NCI-H524 treated with DMSO at 0.1 percent for 48 hours (cell line): ENCODE data around the gene LMO2.

Experiments
- DNase-seq: peaks from one replicate; lab custom pipeline; 2025; lab: John Stamatoyannopoulos, UW

Gene LMO2

DNA sequence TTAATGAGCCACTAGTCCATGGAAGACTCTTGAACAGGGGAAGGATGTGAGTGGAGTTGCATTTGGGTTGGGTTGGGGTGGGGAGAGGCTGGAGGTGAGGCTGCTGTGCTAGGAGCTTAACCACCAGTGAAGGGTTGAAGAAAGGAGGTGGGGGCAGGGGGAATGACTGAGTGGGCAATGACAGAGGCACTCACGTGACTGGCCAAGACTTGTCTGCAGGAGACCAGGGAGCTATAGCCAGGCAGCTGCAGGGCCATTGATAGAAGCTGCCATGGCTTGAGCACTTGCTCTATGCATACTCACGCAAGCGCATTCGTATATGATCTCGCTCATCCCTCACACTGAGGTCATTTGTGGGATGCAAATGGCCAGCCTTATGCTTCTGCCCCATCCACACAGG is 4.0 kb downstream of the LMO2 start:
- no peak for DNase-seq

DNA sequence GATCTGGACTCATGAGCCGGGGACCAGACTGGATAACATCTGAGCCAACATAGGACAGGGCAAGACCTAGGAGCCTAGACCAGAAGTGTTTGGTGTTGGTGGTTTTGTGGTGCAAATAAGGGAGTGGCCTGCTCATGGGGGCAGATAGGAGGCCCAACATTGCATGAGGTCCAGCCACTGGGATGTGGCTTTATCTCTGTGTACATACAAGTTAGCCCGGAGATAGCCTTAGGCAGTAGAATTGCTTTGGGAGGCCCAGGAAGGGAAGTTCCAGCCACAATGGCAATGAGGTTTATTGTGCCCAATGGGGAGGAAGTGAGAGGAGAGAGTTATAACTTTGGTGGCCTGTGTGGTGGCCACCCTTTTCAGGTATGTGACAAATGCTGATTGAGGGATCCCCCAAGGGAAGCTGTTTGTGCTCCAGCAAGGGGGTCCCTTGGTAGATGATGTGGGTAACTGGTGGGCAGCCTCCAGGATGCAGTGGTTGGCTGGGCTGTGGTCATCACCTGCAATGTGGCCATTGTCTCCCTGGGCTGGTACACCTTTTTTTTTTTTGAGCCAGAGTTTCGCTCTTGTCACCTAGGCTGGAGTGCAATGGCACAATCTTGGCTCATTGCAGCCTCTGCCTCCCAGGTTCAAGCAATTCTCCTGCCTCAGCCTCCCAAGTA is 6.4 kb downstream of the LMO2 start:
- no peak for DNase-seq

DNA sequence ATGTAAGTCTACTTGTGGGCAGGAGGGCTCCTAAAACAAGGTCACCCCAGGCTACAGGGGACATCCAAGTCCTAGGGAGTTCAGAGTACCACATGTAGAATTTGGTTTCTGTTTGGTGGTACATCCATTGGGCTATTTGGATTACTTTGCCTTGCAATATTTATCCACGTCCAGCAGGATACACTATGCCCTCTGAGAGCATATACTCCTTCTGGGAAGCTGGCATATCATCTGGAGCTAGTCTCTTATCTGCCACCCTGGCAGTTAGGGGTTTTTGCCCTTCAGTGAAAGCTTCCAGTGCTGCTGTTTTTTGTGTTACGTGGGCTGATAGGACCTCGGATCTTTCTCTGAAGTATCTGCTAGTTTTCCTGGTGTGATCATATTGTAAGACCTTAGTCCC is 7.3 kb downstream of the LMO2 start:
- DNase-seq: no peak

DNA sequence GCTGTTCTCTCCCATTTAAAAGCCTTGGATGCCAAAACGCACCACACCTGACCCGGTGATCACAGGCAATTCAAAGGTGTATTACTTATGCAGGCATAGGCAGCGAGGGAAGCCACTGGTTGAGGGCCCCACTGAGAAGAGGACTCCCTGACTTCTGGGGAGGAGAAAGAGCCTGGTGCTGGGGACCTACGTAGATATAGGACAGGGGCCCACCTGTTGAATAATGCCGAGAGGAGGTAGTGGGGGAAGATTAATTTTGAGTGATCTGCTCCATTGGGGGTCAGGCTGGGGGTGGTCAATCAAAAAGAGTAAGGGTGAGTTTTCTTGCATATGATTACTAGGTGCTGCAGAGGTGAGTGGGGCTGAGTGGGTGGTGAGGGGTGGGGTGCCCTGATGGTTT is 7.8 kb downstream of the LMO2 start:
- no peak for DNase-seq

DNA sequence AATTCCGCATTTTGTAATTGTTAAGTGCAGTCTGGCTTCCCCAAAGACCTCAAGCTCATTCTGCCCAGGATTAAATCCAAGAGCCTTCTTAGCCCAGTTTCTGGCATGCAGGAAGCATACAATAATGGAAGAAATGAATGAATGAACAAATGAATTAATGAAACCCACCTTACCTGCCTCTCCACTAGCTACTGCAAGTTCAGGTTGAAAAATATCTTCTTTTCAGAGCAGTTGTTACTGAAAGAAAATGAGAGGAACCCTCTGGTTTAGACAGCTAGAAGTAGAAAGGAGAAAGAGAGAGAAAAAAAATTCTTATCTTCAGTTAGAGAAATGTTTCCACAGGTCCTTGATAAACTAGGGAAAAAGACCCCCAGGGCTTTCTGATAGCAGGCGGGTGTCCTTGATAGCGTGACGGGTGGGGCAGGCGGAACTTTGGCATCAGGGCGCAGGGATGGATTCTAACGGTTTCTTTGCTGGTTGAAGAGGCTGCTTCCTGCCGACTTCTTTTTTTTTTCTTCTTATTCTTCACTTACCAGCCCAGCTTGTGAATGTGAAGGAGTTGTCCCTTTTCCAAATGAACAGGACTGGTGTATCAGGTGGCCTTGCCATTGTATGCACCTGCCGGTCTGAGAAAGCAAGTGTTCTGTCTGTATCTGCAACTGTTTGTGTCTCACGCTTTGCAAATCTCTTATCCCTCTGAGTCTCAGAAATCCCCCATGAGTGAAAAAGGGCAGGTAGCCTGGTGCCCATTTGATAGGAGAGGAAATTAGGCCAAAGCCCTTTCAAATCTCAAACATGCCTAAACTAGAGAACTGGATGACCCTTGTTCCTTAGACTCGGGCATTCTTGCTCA is 10.0 kb downstream of the LMO2 start:
- no peak for DNase-seq

DNA sequence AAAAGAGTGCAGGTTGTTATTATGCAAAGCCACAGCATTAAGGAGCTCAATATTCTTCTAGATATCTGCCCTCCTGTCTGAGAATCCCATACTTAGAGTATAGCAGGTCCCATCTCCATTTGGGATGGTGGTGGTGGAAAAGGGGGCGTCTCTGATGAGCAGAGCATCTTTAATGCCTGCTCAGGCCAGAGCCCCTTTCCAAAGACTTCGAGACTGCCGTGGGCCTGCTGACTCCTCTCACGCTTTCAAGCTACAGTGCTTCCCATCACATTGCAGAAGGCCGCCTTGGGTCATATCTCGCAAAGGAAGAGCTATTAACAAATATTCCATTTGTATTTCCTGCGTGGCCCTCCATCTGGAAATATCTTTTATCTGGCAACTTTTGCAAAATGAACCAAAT is 10.9 kb downstream of the LMO2 start:
- DNase-seq: no peak

DNA sequence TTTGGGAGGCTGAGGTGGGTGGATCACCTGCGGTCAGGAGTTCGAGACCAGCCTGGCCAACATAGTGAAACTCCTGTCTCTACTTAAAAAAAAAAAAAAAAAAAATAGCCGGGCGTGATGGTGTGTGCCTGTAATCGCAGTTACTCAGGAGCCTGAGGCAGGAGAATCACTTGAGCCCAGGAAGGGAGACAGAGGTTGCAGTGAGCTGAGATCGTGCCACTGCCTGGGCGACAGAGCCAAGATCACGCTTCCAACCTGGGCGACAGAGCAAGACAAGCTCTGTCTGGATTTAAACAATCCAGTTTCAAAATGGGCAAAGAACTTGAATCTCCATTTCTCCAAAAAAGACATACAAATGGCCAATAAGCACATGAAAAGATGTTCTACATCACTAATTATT is 12.5 kb downstream of the LMO2 start:
- DNase-seq: no peak

DNA sequence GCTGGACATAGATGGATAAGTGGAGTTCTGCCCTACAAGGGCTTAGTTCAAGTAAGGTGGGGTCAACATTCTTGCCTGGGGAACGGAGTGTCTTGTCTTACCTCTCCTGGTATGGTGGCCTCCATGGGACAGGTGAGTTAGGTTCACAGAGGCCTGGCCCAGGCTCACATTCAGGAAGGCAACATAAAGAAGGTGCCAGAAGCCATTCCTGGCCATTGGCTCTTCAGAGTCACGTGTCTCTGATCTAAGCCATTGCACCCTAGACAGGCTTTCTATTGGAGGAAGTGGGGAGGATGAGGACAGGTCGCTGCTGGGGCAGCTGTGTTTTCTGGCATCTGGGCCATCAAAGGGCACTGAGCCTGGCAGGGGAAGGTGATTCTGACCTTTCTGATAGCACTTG is 14.8 kb downstream of the LMO2 start:
- DNase-seq: no peak

DNA sequence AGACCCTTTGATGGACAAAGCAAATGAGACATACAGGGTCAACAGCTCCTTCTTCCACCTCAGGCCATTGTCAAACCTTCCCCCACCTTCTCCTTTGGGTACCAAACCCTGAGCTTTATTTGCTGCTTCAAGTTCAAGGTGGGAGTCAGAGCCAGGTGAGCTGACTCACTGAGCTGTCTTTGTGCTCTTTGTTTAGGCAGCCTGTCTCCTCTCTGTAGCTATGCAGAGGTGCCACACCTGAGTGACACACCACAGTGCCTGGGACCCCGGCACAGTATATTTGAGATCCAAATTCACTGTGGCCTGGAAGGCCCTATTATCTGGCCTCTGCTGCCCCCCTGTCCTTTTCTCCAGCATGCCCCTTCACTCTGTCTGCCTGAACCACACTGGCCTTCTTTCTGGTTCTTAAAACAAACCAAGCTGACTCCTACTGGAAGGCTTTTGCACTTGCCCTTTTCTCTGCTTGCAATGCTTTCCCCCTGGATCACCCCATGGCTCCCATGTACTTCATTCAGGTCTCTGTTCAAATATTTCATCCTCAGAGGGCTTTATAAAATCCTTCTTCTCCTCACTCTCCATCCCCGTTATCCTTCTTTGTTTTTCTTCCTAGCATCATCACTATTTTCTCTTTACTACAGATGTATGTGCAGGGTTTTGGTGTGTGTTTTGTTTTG is 16.1 kb downstream of the LMO2 start:
- DNase-seq: no peak

DNA sequence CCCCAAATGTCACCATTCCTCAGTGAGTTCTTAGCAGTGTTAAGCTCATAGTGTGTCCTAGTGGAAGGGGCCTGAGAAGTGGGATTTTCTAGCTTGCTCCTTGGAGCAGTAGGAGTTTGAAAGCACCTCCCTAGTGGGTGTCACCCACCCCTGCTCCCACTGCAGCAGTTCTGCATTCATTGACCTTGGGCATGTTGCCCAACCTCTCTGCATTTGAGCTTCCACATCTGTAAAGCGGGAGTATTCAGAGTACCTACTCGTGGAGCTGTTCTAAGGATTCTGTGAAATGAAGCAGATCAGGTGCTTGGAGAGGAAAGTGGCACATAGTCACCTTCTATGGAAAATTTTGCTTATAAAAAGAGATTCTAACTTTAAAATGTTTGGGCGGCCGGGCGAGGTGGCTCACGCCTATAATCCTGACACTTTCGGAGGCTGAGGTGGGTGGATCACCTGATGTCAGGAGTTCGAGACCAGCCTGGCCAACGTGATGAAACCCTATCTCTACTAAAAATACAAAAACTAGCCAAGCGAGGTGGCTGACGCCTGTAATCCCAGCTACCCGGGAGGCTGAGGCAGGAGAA is 16.9 kb downstream of the LMO2 start:
- DNase-seq: no peak

DNA sequence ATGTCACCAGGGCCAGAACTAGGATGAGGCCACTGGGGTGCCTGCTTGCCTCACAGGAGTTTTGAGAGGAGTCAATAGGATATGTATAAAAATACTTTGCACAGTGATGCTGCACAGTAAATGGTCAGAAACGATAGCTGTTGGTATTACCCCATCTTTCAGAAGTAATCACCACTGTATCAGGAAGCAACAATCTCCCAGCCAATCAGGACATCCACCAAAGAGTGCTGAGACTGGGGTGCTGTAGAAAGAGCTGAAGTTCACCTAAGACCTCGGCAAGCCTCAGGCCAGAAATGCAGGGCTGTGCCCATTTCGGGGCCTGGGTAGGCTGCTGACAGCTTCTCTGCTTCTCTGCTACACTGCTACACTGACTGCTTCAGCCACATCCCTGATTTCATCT is 17.4 kb downstream of the LMO2 start:
- no peak for DNase-seq

DNA sequence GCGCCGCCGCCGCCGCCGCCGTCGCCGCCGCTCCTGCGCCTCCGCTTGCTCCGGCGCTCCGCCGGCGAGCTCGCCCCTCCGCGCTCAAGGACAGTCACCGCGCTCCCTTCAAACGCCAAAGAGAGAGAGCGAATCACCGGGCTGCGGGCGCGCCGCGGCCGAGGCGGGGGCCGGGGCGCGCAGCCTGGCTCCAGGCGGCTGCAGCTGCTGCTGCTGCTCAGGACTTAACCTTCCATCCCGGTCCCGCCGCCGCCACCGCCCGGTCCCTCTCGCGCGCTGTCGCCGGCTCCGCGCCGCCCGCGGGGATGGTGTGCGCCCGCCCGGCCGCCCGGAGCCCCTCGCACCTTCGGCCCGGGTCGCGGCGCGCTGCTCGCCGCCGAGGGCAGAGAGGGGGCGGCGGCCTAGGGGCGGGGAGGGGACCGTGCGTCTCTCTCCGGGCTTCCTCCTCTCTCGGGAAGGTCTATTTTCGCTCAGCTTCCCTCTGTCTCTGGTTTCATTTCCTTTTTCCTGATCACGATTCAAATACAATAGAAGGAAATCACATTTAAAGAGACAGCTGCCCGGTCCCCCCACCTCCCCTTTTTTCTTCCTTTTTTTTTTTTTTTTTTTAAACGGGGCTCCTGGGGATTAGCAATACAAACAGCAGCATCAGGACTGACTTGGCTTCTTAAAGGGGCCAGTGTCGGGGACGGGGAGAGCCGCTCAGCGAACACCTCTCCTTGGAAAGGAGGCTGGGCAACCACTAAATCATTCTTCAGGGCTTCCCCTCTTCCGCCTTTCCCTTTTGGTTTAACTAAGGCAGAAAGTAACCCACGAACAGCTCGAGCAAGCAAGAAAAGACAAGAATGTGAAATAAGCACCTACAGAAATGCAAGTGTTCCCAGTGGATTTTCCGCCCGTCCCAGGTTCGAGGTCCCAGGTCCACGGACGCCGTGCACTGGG is 22.1 kb downstream of the LMO2 start:
- DNase-seq: no peak

DNA sequence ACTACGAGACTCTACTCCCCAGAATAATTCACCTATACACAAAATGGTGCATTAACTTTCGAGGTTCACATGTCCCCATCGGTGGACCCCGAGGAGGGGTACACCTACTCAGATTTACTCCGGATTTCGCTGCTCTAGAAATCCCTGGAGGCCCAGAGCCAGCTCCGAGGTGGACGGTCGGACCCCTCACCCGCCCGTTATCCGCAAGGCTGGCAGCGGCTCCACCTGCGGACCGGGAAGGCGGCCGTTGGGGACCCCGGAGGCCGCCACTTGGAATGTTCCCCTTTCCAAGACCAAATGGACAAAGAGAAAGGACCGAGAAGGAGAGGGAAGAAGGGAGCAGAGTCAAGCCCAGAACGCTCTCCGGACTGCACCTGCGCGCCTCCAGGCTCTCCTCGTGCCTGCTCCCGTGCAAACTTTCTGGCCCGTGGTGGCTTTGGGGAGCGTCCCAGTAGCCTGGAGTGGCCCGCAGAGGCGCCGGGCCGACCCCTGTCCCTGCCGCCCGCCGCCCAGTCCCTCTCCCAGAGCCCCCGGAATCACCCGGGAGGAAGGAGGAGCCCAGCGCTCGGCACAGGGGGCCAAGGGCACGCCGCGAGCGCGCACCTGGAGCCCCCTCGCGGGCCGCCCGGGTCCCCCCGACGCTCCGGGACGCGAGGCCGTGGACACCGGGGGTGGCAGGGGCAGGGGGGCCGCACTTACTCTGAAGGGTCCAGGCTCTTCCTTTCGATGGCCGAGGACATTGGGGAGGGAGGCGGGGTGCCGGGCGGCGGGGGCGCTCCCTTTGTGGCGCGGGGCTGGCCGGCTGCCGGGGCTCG is 23.0 kb downstream of the LMO2 start:
- no peak for DNase-seq

DNA sequence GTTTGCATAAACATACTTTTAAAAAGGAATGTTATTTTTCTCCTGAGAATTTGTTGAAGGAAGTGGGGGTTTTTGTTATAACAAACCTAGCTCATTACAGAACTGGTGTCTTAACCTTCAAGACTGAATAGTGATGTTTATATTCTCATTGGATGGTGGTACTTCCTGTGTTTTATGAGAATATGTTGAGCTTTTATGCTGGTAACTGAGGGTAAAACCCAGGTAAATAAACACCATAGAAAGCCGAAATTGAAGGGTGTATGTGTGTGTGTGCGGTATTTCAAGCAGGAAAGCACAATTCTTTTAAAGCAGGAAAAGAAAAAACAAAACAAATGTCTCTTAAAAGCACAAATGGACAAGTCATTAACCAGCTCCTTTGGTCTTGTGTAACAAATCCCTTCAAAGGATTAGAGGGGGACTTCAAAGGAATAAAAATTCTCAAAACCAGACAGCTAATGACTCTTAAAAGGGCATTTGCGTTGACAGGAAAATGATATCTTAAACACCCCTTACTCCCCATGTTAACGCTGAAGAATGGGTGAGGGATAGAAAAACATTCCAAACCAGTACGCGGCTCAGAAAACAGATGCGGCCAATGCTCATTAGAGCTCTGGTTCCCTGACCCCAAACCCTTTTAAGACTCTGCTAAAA is 23.8 kb downstream of the LMO2 start:
- peak; percentile 43 for DNase-seq

DNA sequence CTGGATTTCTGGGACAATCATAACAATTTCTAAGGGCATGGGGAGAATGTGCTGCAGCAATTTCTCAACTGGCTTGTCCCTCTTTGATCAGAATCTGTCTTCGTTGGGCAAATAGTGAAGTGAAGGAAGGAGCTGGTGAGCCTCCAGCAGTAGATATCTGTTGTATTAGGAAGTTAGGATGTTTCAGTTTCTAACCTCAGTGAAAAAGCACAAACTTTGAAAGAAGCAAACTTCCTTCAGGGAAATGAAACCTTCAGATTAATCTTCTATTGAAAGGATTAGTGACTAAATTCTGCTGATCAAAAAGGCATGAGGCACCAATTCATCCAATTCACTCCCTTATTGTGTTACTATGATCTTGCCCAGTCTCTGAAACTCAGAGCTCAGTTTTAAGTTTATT is 24.3 kb downstream of the LMO2 start:
- DNase-seq: no peak

DNA sequence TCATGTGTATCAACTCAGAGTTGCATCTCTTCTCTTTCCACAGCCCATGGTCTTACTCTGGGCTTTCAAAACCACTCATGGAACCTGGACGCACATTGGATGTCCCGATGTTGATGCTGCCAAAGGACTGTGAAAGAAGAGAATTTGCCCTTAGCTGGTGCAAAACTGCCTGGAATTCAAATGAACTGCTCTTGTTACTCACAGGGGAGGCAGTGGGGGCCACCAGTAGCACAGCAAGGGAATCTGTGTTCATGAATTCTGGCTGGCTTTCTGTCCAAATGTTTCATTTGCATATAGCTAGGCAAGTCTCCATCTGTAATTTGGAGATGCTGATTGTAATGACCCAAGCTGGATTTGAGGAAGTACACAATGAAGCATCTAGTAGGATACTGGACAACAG is 24.9 kb downstream of the LMO2 start:
- DNase-seq: no peak

DNA sequence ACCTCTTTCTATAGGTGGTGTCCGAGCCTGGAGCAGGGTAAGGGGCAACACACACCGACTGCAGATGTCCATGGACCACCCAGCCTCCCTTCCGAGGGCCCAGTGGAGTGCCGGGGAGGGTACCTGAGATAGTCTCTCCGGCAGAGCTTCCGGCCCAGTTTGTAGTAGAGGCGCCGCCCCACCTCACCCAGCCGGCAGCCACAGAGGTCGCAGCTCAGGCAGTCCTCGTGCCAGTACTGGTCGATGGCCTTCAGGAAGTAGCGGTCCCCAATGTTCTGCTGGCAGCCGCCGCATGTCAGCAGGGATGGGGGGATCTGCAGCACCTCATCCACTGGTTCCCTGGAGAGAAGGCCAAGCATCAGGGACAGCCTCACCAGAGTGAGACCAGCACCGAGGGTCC is 27.4 kb downstream of the LMO2 start:
- DNase-seq: no peak

DNA sequence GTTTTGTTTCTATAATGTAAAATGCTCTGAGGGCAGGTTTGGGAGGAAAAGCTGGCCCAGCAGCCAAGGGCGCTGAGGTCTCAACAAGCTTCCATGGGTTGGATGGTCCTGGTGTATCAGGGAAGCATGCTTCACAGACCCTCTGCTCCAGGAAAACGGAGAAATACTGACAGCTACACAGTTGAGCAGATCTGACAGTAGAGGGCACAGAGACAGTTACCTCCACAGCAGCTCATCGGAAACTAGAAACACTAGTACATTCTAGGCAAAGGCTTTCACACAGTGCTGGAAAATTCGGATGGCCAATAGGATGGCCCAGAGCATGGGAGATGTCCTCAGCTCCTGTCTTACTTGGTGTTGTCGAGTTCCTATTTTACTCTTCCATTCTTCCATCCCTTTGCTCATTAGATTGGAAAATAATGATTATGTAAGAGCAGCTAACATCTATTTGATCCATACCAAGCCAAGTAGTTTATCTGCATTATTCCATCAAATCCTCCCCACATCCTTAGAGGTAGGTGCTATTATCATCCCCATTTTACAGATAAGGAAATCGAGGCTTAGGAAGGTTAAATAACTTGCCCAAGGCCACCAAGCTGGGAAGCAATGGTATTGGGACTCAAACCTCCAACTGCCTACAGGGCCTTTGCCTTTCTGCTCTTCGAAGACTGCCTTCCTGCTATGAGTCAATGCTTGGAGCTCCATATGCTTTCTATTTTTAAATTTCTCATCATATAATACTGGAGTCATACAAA is 28.3 kb downstream of the LMO2 start:
- no peak for DNase-seq

DNA sequence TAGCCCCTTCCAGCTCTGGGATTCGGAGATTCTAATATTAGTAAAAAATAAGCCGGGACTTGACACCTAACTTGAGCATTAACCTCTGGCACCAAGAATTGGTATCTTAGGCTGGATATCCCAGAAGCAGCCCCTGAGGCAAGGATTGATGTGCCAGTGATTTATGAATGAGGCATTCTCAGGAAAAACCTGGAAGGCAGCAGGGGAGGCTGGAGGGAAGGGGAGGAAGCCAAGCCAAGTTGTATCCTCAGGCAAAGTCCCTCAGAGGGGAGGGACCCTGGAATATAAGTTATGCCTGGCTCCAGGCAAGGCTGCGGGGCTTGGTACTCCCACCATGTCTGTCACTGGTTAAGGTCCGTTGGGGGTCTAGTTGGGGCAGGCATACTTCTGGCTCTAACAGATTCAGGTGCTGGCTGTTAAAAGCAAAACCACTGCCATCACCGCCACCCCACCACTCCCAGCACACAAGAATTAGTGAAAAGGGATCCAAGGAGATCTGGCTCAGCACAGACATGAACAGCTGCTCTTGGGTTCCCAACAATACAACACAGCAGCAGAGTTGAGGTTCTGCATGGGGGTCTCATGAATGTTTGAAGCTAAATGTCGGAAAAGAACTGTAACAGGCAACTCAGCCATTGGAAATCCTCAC is 29.8 kb downstream of the LMO2 start:
- no peak for DNase-seq
